ENCODE data around the gene RAPGEF6.

GRCh38 chr5:131550606-131551005, 84.4 kb downstream of the RAPGEF6 start:
- TF ChIP-seq, protein P1, sequence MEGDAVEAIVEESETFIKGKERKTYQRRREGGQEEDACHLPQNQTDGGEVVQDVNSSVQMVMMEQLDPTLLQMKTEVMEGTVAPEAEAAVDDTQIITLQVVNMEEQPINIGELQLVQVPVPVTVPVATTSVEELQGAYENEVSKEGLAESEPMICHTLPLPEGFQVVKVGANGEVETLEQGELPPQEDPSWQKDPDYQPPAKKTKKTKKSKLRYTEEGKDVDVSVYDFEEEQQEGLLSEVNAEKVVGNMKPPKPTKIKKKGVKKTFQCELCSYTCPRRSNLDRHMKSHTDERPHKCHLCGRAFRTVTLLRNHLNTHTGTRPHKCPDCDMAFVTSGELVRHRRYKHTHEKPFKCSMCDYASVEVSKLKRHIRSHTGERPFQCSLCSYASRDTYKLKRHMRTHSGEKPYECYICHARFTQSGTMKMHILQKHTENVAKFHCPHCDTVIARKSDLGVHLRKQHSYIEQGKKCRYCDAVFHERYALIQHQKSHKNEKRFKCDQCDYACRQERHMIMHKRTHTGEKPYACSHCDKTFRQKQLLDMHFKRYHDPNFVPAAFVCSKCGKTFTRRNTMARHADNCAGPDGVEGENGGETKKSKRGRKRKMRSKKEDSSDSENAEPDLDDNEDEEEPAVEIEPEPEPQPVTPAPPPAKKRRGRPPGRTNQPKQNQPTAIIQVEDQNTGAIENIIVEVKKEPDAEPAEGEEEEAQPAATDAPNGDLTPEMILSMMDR (IDR thresholded peaks at IDR 0.05) = no peak
- TF ChIP-seq POLR2A (IDR thresholded peaks at IDR 0.05) = no peak
